Measurements from ENCODE around the gene C10orf95.

Gene C10orf95

DNA sequence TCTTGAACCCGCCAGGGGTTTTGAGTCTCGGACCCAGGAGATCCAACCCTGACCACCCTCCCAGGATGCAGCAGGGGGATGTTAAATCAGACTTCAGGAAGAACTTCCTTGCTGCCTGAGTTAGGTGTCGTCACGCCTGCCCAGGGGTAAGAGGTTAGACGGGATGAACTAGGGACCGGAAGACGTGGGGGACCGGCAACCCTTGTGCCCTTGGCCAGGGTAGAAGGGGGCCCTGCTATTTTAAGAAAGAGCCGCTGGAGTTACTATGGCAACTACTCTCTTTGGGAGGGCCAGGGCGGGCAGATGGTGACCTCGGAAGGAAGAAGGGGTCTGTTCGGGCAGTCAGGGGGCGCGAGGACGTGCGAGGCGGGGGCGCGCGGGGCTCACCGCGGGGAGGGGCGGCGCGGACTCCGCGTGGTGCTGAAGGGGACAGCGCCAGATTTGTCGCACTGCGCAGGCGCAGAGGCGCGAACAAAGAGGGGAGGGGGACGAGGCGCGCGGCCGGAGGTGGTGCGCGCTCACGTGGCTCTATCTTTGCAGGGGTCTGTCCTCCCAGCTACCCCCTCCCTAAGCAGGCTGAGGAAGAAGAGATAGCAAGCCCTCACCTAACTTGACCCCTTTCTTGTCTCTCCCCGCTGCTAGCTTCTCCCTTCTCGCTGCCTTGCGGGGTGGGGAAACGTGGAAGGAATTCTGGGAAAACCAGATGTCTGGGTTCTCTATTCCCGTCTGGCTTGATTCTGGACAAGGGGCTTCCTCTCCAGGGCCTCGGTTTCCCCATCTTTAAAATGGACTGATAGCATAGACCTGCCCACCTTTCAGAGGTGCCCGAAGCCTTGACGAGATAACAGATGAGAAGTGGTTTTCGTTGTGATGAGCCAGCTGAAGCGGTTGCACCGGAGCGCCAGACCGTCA, 31.8 kb downstream of the C10orf95 start:
- FAIRE-seq (peak; percentile 5), DNase-seq (ENCODE audit: extremely low spot score, insufficient read length, low read depth) (no peak)

DNA sequence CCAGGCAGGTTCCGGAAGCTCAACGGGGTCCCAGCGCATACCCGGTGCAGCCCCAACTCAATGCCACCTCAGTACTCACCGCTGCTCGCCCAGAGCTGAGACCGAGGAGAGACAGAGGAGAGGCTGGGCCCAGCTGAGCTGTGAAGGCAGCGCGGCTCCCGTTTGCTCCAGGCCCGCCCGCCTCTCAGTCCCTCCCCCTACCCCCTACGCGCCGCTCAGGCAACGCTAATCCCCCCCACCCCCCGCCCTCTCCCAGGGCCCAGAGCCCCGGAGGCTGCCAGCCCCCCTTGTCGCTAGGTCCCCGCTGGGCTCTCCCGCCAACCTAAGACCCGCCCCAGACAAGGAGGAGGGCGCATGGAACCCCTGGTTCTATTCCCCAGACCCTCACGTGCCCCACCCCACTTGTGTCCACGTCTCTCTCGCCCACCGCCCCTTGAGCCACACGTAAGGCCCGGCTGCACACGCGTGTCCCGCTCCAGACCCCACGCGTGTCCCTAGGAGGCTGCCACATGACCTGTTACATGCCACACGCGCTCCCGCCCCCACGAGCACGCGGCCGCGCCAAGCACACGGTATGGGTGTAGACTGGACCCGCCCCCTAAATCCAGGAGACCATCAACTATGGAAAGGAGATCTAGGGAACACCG, 32.6 kb downstream of the C10orf95 start, which contains the start of gene PSD:
PSD (minus strand) TSS at position 164 of the 647 bp plus-strand sequence. CDS start 1,747 bp downstream, outside the sequence.
- FAIRE-seq (no peak), DNase-seq (ENCODE audit: extremely low spot score, insufficient read length, low read depth) (no peak)

DNA sequence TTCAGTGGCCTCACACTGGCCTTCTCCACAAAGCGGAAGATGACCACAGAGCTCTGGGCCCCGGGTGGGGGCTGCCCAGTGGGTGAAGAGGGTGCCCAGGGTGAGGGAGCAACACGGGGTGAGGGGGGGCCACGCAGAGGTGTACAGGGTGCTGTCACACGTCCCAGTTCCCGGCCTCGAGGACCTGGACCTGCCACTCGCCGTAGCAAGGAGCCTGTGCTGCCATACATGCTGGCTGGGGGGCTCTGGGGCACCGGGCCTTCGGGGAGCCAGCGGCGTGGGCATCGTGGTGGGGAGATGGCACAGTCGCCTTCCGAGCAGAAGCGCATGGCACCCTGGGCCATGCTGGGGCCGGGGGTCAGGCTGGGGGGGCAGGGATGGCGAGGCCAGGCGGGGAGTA, 34.6 kb downstream of the C10orf95 start:
- DNase-seq (ENCODE audit: extremely low spot score, insufficient read length, low read depth): no peak
- no peak for FAIRE-seq

- no peak for DNase-seq (ENCODE audit: extremely low spot score, insufficient read length, low read depth)
- no peak for FAIRE-seq
Observed at GRCh38 chr10:102416283-102416682, 35.1 kb downstream of the C10orf95 start.

- DNase-seq (ENCODE audit: extremely low spot score, insufficient read length, low read depth): no peak
- no peak for FAIRE-seq
Observed at GRCh38 chr10:102414749-102415148, 36.6 kb downstream of the C10orf95 start.

DNA sequence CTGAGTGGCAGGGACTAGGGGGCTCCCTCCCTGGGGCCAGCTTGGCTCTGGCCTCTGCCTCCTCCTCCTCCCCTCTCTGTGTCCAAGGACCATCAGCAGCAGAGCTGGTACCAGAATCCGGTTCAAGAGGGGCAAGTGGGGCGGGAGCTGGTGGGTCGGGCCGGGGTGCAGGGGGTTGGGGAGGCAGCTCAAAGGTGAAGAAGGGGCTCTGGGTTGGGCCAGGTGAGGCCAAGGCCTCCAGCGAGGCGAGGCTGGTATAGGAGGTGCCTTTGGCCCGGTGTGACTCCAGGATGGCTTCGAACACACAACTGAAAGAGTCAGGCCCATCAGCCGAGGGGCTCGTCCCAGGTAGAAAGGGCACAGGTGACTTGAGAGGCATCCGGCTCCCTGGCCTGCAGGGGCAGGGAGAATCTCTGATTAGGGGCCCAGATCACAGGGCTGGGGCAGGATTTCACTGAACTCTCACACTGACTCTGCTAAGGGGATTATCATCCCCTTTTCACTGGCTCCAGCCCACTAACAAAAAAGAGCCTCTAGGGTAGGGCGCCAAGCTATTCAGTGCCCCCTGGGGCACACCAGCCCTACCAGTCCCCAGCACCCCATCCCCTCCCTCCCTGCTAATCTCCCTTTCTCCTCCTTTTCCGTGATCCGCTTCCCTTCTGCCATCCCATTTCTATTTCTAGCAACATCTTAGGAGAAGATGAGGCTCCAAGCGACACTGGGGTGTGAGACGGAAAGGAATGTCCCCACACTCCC, 37.4 kb downstream of the C10orf95 start:
- FAIRE-seq (no peak), DNase-seq (ENCODE audit: extremely low spot score, insufficient read length, low read depth) (no peak)

DNA sequence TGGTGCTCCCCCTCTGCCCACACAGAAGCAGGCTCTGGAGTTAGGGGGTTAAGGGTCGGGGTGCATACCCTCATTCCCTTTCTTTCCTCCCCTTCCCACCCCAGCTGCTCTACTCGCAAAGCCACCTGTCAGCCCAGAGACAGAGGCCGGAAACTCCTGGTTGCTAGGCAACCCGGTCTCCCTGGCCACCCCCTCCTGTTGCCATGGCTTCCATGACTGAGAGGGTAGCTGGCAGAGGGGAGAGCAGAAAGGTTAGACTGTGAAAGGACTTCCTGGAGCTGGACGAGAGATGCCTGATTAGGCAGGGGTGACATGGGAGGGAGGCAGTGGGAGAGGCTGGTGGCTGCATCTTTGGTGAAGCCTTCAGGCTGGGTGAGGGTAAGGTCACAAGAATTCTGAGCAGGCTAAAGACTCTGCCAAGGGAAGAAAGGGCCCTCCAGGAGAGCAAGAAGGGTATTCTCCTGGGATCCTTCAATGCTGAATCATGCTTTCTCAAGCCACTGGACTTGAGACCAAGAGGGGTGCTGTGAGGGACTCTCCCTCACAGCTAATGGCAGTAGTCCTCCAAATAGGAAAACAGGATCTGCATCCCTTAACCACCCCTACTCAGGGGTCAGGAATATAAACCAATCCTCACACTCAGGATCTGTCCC, 38.2 kb downstream of the C10orf95 start:
- peak; percentile 64 for FAIRE-seq
- peak; percentile 53 for DNase-seq (ENCODE audit: extremely low spot score, insufficient read length, low read depth)

- FAIRE-seq (no peak), DNase-seq (ENCODE audit: extremely low spot score, insufficient read length, low read depth) (no peak)
Observed at GRCh38 chr10:102412293-102412692, 39.0 kb downstream of the C10orf95 start.

- DNase-seq (ENCODE audit: extremely low spot score, insufficient read length, low read depth): no peak
- FAIRE-seq: no peak
Observed at GRCh38 chr10:102411341-102412255, 39.7 kb downstream of the C10orf95 start.

- DNase-seq (ENCODE audit: extremely low spot score, insufficient read length, low read depth): no peak
- FAIRE-seq: no peak
Observed at GRCh38 chr10:102410429-102411073, 40.8 kb downstream of the C10orf95 start.

DNA sequence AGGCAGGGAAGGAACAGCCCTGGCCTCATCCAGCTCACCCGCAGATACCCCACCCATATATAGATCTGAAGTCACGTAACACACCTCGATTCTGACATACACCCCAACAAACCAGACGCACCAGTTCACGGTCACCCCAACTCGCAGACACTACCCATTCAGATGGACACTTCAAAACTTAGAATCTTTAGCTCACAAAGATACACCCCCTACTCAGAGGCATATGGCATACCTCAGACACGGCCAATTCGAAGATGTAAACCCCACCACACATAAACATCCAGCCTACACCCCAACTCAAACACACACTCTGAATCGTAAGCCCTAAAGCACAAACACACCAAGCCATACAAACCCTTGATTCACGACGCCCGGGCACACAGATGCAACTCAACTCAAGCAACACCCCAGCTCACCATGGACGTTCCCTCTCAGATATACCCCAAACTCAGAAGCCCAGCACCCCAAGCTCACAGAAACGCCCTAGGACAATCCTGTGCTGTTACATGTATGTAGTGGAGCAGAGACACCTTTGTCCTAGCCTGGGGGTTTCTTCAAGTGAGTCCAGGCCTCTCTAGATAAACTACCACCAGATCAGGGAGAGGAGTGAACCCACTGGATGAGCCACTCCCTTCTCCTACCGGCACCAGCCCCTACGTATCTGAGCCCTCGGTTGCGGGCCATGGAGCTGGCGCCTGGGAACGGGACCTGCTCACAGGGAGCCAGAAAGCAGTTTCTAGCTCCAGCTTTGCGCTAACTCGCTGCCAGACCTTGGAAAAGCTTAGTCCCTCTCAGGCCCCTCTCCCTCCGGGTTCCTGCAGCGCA, 41.5 kb downstream of the C10orf95 start:
- no peak for DNase-seq (ENCODE audit: extremely low spot score, insufficient read length, low read depth)

GRCh38 chr10:102408728-102409603, 42.4 kb downstream of the C10orf95 start:
- DNase-seq (ENCODE audit: extremely low spot score, insufficient read length, low read depth): no peak
- FAIRE-seq: no peak

More for the DNA sequence above, 41.5 kb downstream of the C10orf95 start:
- no peak for FAIRE-seq

GRCh38 chr10:102408131-102408727, 43.1 kb downstream of the C10orf95 start:
- DNase-seq (ENCODE audit: extremely low spot score, insufficient read length, low read depth): no peak
- FAIRE-seq: no peak

DNA sequence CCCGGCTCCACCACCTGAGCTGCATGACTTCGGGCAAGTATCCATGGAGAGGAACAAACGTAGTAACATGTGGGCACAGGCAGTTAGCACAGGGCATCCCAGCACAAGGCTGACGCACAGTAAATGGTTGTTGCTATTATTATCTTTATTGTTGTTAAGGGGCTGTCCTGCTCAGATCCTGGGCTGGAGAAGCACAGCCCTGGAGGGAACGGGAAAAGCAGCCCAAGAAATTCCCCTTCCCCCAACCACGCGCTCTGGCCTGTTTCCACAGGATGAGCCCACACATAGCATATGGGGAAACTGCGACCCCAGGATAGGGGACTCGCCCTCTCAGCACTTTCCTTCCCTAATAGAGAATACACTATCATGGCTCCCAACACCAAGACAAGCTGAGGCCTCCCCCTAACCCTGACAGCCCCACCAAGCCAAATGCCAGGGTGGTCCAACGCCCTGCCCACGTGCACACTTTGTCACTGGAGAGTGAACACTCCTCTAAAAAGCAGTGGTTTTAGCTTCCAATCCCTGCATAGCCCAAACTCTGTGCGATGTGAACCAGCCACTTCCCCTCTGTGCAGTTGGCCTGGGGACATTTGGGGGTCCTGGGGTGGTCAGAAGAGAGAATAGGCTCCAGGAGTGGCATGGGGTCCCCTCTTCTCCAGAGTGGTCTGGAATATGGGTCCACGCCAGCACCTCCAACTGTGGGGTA, 43.8 kb downstream of the C10orf95 start:
- DNase-seq (ENCODE audit: extremely low spot score, insufficient read length, low read depth): no peak
- FAIRE-seq: no peak

DNA sequence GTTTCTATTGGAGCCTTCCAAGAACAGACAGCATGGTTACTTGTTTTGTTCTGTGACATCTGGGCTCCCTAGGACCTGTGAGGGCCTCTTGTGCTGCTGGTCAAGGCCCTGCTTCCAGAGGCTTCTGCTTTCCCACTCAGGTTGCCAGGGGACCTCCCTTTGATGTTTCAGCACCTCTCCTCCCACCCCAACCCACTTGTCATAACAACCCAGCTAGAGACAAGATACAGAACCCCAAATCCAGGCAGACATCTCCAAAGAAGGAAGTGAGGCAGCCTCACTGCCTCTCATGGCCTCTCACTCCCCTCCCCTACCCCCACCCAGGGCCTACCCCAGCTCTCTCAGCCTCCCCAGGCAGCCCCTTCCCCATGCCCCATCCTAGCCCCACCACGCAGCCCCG, 44.5 kb downstream of the C10orf95 start:
- FAIRE-seq: no peak
- DNase-seq (ENCODE audit: extremely low spot score, insufficient read length, low read depth): no peak

DNA sequence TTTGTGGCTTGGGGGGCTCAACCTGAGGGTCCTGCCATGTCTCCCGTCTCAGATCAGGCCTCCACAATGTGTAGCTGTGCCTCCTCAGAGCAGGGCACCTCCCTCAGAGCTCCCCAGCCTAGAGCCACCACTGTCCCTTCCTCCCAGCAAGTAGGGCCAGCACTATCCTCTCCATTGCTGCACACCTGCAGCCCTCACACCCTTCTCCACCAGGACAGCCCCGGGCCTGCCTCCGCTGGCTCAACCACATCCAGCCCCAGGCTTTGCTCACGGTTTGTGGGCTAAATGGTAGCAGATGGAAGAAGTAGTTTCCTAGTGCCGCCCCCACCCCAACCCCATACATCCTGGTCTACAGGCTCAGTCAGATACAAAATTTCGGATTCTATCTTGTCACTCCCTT, 45.7 kb downstream of the C10orf95 start:
- FAIRE-seq (no peak), DNase-seq (ENCODE audit: extremely low spot score, insufficient read length, low read depth) (no peak)
